ENCODE measurements around the gene HIC1.

DNA sequence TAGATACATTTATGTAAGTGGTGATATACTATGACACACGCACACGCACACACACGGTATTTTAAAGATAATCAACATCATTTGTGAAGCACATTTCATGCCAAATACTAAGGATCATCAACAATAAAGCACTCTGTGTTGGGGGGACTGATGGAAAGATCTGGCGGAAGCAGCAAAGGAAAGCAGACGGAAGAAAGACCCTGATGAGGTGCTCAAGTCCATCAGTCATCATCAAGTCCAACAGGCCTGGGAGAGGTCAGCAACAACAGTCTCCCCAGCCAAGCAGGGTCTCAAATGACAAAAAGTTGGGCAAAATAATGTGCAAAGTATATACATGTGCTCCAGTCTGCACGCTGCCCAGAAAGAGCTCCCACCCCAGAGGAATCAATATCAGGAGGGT, 55.5 kb downstream of the HIC1 start:
- TF ChIP-seq, protein P1, sequence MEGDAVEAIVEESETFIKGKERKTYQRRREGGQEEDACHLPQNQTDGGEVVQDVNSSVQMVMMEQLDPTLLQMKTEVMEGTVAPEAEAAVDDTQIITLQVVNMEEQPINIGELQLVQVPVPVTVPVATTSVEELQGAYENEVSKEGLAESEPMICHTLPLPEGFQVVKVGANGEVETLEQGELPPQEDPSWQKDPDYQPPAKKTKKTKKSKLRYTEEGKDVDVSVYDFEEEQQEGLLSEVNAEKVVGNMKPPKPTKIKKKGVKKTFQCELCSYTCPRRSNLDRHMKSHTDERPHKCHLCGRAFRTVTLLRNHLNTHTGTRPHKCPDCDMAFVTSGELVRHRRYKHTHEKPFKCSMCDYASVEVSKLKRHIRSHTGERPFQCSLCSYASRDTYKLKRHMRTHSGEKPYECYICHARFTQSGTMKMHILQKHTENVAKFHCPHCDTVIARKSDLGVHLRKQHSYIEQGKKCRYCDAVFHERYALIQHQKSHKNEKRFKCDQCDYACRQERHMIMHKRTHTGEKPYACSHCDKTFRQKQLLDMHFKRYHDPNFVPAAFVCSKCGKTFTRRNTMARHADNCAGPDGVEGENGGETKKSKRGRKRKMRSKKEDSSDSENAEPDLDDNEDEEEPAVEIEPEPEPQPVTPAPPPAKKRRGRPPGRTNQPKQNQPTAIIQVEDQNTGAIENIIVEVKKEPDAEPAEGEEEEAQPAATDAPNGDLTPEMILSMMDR (conservative IDR thresholded peaks at IDR 0.05 in 1 of 2, IDR thresholded peaks at IDR 0.05 in 1 of 2; ENCODE audit: low read depth in 1 of 2, low read length in 2 of 2) = no peak
- TF ChIP-seq EZH2 (IDR thresholded peaks at IDR 0.05; ENCODE audit: low read length, missing control alignments) = no peak
